ENCODE results near the gene ESYT3. TPM values are rescaled to one million over a fixed set of nuclear protein-coding genes. Genes with fewer than 3 reads are reported as not detected.
"Not testable (repeated sequence)": the region's sequence is repeated elsewhere in the genome, so short reads cannot be mapped to it uniquely, and the experiment has no call there.

Gene ESYT3
- total RNA-seq, 1 donor from 2014 or later, result 2.0 TPM

DNA sequence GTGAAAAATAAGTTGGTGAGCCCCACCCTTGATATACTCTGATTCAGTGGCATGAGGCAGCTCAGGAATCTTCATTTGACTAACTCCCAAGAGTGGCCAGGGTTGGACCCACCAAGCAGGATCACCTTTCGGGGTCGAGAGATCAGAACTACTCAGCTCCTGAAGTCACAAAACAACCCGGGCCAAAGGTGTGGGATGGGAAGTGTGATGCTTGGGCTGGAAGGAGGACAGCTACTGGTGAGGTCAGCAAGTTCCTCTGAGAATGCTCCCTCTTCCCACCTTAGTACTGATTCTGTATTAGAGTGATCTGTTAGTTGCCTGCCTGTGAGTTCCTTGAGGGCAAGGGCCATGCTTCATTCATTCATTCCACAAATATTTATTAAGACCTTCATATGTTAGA, 15.1 kb downstream of the ESYT3 start:
- Histone ChIP-seq H3K27ac (no peak overlapping the region), H3K36me3 (no peaks in the 10 kb centered on the region), H3K4me3 (no peak overlapping the region), H3K9me3 (no peaks in the 10 kb centered on the region), H3K27me3 (no peaks in the 10 kb centered on the region), H3K4me1 (no peaks in the 10 kb centered on the region)
- TF ChIP-seq, protein P1, sequence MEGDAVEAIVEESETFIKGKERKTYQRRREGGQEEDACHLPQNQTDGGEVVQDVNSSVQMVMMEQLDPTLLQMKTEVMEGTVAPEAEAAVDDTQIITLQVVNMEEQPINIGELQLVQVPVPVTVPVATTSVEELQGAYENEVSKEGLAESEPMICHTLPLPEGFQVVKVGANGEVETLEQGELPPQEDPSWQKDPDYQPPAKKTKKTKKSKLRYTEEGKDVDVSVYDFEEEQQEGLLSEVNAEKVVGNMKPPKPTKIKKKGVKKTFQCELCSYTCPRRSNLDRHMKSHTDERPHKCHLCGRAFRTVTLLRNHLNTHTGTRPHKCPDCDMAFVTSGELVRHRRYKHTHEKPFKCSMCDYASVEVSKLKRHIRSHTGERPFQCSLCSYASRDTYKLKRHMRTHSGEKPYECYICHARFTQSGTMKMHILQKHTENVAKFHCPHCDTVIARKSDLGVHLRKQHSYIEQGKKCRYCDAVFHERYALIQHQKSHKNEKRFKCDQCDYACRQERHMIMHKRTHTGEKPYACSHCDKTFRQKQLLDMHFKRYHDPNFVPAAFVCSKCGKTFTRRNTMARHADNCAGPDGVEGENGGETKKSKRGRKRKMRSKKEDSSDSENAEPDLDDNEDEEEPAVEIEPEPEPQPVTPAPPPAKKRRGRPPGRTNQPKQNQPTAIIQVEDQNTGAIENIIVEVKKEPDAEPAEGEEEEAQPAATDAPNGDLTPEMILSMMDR (IDR thresholded peaks at IDR 0.05), result no peak
- no peak for TF ChIP-seq POLR2AphosphoS5 (IDR thresholded peaks at IDR 0.05; ENCODE audit: insufficient read depth in 1 of 2, low read depth in 1 of 2)
- TF ChIP-seq POLR2A (IDR thresholded peaks at IDR 0.05), result no peak
- intact Hi-C loops (cut with DNase I), result no loop called here
- DNase-seq (ENCODE audit: extremely low spot score in 2 of 2), result no peak

DNA sequence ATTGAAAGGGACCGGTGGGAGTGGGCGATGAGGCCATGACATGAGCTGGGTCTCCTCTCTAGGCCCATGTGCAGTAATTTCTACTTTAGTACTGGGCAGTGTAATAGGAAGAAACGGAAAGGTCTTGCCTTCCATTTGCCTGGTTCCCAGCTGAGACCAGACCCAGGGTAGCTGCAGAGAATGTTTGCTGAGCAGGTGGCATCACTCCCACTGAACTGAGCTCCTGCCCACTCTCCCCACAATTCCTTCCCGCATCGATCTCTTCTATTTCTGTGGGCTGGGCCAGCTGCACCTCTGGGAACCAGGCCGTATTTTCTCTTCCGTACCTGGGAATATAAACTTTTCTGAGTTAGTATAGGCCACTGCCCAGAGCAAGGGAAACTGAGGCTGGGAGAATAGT, 15.8 kb downstream of the ESYT3 start:
- H3K4me3 ChIP-seq, result no peak overlapping the region
- no peaks in the 10 kb centered on the region for H3K27me3 ChIP-seq
- H3K36me3 ChIP-seq, result no peaks in the 10 kb centered on the region
- H3K9me3 ChIP-seq, result no peaks in the 10 kb centered on the region
- no peak for DNase-seq (ENCODE audit: extremely low spot score in 2 of 2)
- intact Hi-C loops (cut with DNase I), result no loop called here
- no peak overlapping the region for H3K27ac ChIP-seq
- H3K4me1 ChIP-seq, result no peaks in the 10 kb centered on the region
- TF ChIP-seq POLR2AphosphoS5 (IDR thresholded peaks at IDR 0.05; ENCODE audit: insufficient read depth in 1 of 2, low read depth in 1 of 2), result no peak
- TF ChIP-seq, protein P1 (IDR thresholded peaks at IDR 0.05), result no peak
- no peak for TF ChIP-seq POLR2A (IDR thresholded peaks at IDR 0.05)

DNA sequence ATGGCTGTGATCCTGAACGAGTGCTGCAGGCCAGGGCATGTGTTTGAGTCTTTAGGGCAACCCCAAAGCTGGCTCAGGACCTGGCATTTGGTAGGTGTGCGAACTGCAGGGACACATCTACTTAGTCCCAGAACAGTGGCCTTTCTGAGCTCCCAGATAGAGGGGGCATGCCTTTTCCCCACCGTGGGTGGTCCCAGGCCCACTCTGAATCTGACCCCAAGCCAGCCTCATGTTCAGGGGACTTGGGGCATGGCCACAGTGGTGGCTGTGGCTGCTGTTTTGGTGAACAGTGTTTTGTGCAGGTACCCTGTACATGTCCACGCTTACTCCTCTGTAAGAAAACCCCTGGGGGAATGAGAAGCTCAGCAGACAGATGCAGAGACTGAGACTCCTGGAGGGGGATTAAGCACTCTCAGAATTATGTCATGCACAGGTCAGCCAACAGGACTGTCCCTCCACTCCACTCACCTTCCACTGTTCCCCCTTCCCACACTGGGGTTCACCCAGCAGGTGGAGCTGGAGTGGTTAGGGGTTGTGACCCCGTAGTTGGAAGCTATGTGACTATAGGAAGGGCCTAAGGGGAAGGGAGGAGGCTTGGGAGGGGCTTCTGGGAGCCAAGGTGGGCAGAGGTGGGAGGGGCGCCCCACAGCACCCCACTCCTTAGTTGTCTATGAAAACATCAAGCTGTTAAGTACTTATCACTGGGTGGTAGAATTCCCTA, 16.4 kb downstream of the ESYT3 start:
- H3K27me3 ChIP-seq, result no peaks in the 10 kb centered on the region
- no peak for TF ChIP-seq POLR2A (IDR thresholded peaks at IDR 0.05)
- intact Hi-C loops (cut with DNase I), result no loop called here
- no peaks in the 10 kb centered on the region for H3K4me1 ChIP-seq
- DNase-seq (ENCODE audit: extremely low spot score in 2 of 2), result no peak
- H3K4me3 ChIP-seq, result no peak overlapping the region
- H3K36me3 ChIP-seq, result no peaks in the 10 kb centered on the region
- H3K27ac ChIP-seq, result no peak overlapping the region
- no peaks in the 10 kb centered on the region for H3K9me3 ChIP-seq

DNA sequence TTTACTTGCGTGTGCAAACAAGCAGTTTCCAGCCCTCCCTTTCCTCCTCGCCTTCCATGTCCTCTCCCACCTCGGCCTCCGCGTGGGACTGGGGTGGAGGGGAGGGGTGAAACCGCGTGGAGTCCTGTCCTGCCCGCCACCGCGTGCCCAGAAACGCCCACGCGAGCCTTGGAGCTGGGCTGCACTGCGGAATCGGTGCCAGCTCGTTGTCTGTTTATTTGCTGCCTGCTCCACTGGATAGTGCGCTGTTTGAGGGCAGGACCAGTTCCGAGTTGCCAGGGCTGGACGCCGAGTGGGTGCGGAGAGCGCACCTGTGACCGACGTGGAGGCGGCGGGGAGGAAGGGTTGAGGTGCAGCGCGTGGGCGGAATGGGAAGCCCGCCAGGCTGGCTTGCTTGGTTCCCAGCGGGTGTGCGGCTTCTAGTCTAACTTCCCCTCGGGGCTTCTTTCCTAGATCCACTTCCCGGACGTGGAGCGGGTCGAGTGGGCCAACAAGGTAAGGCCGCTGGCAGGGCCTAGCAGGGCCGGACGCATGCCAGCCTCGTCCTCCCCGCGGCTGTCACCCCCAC, 17.3 kb downstream of the ESYT3 start:
- Histone ChIP-seq H3K4me3 (no peak overlapping the region), H3K27me3 (no peaks in the 10 kb centered on the region), H3K36me3 (no peaks in the 10 kb centered on the region), H3K27ac (no peak overlapping the region), H3K4me1 (no peaks in the 10 kb centered on the region), H3K9me3 (no peaks in the 10 kb centered on the region)
- intact Hi-C loops (cut with DNase I), result no loop called here
- TF ChIP-seq POLR2AphosphoS5 (IDR thresholded peaks at IDR 0.05; ENCODE audit: insufficient read depth in 1 of 2, low read depth in 1 of 2) (no peak), POLR2A (IDR thresholded peaks at IDR 0.05) (no peak)
- TF ChIP-seq, protein P1 (IDR thresholded peaks at IDR 0.05), result no peak
- DNase-seq (ENCODE audit: extremely low spot score in 2 of 2), result no peak

DNA sequence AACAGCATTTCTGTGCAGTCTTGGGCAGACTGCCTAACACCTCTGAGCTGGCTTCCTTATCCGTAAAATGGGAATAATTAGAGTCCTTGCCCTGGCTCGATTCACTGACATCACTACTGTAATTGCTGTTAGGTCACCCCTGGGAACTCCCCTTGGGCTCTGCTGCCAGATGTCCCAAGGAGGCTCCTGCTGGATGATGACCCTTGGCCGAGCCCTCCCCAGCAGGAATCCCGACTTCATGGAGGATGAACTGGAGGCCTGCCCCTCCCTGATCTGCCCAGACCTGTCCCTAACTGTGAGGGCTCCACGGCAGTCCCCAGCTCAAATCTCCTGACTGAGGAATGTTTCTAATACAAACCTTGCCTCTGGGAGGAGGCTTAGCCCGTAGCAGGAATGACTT, 18.0 kb downstream of the ESYT3 start:
- H3K27me3 ChIP-seq, result no peaks in the 10 kb centered on the region
- H3K27ac ChIP-seq, result no peak overlapping the region
- TF ChIP-seq POLR2AphosphoS5 (IDR thresholded peaks at IDR 0.05; ENCODE audit: insufficient read depth in 1 of 2, low read depth in 1 of 2), result no peak
- DNase-seq (ENCODE audit: extremely low spot score in 2 of 2), result no peak
- no peaks in the 10 kb centered on the region for H3K4me1 ChIP-seq
- no peaks in the 10 kb centered on the region for H3K9me3 ChIP-seq
- H3K36me3 ChIP-seq, result no peaks in the 10 kb centered on the region
- intact Hi-C loops (cut with DNase I), result no loop called here
- H3K4me3 ChIP-seq, result no peak overlapping the region

DNA sequence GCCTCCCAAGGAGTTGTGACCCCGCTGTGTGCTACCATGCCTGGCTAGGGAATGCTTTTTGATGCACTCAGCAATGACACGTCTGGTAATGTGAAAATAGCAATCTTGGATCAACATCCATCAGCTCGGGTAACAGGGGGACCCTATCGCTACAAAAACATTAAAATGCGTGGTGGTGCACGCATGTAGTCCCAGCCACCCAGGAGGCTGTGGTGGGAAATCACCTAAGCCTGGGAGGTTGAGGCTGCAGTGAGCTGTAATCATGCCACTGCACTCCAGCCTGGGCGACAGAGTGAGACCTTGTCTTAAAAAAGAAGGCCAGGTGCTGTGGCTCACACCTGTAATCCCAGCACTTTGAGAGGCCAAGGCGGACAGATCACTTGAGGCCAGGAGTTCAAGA, 19.5 kb downstream of the ESYT3 start:
- intact Hi-C loops (cut with DNase I); DNase-seq (ENCODE audit: extremely low spot score in 2 of 2); H3K4me3 ChIP-seq; H3K27me3 ChIP-seq; H3K9me3 ChIP-seq; H3K4me1 ChIP-seq; H3K36me3 ChIP-seq; H3K27ac ChIP-seq: not testable (repeated sequence)

Measured in vagina (tissue), 2 donors.